Astrocyte (in vitro differentiated cells and primary cell): ENCODE results near the gene NFE2L1.

ENCODE experiments used
- CTCF ChIP-seq: IDR thresholded peaks from 2 replicates; pipeline ENCODE4 v1.5.1; 2011; ENCODE audit warnings: low read depth, mild to moderate bottlenecking, inconsistent platforms, low read length, moderate library complexity; ENCODE audit not compliant: insufficient read depth
- EZH2 ChIP-seq: IDR thresholded peaks from 2 replicates; pipeline ENCODE4 v1.6.1; 2012; ENCODE audit warnings: mild to moderate bottlenecking, low read length, inconsistent platforms; ENCODE audit not compliant: insufficient read depth

GRCh38 chr17:48059125-48059668 is 11.0 kb downstream of the NFE2L1 start:
- no peak for TF ChIP-seq EZH2
- no peak for TF ChIP-seq CTCF
